ENCODE results near the gene CALHM2.
"Not testable (repeated sequence)": the region's sequence is repeated elsewhere in the genome, so short reads cannot be mapped to it uniquely, and the experiment has no call there.

Gene CALHM2

DNA sequence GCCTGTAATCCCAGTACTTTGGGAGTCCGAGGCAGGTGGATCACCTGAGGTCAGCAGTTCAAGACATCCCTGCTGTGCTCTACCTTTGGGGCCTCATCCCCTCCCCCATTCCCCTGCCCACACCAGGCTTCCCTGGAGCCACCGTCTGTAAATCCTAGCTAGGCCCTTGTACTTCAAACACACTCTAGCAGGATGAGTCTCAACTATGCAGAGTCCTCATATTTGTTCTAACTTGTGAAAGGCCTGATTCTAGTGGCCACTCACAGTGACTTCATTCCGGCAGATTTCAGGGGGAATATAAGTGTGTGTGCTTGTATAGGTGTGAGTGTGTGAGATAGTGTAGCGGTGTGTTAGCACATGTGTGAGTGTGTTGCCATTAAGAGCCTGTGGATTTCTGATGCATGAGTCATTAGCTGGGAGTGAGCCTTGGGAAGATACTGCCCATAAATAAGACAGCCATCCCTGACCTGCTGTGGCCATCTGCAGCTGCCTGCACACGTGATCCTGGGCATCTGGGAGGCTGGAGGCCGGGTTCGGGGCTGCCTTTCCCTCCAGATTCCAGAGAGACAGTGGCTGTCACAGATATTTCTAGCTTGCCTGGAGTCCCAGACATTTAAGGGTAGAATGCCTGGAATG, 39.7 kb upstream of the CALHM2 start:
- TF ChIP-seq, protein P1, sequence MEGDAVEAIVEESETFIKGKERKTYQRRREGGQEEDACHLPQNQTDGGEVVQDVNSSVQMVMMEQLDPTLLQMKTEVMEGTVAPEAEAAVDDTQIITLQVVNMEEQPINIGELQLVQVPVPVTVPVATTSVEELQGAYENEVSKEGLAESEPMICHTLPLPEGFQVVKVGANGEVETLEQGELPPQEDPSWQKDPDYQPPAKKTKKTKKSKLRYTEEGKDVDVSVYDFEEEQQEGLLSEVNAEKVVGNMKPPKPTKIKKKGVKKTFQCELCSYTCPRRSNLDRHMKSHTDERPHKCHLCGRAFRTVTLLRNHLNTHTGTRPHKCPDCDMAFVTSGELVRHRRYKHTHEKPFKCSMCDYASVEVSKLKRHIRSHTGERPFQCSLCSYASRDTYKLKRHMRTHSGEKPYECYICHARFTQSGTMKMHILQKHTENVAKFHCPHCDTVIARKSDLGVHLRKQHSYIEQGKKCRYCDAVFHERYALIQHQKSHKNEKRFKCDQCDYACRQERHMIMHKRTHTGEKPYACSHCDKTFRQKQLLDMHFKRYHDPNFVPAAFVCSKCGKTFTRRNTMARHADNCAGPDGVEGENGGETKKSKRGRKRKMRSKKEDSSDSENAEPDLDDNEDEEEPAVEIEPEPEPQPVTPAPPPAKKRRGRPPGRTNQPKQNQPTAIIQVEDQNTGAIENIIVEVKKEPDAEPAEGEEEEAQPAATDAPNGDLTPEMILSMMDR (IDR thresholded peaks at IDR 0.05; ENCODE audit: low read depth, low read length): no peak
- Histone ChIP-seq H3K27me3 (peaks cover 8% of the 10 kb centered on the region), H3K36me3 (no peaks in the 10 kb centered on the region), H3K9me3 (no peaks in the 10 kb centered on the region), H3K4me1 (peaks cover 15% of the 10 kb centered on the region), H3K4me3 (ENCODE audit: low read depth, low read length) (no peak overlapping the region)
- DNase-seq: peak; percentile 73

DNA sequence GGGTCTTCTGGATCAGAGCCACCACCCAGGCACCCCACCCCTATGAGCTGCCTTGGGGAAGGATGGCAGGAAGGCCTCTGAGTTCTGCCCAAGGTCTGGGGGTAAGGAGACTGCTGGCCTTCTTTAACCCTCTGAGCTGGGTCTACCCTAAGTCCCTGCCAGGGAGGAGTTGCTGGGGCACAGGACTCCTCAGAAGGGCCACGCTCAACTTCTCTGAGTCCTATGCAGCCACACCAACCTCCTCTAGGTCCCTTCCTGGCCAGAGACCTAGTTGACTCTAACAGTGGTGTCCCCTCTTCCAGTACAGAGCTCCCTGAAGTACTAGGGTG, 38.8 kb upstream of the CALHM2 start:
- no peaks in the 10 kb centered on the region for H3K36me3 ChIP-seq
- peaks cover 15% of the 10 kb centered on the region for H3K4me1 ChIP-seq
- H3K27me3 ChIP-seq: peaks cover 8% of the 10 kb centered on the region
- no peaks in the 10 kb centered on the region for H3K9me3 ChIP-seq
- no peak for DNase-seq
- TF ChIP-seq, protein P1 (IDR thresholded peaks at IDR 0.05; ENCODE audit: low read depth, low read length): no peak
- no peak overlapping the region for H3K4me3 ChIP-seq (ENCODE audit: low read depth, low read length)

DNA sequence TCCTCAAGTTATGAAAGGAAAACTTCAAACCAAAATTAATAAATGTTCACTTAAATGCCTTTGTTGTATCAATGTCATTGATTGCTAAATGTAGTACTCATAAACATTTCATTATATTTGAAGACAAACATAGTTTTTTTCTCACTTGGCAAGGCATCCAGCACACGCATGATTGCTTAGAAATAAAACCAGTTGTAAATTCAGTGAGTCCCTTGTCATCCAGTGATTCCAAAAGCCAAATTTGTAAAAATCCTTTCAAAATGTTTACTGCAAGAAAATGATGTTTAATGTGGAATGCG, 35.2 kb upstream of the CALHM2 start:
- no peak overlapping the region for H3K4me3 ChIP-seq (ENCODE audit: low read depth, low read length)
- H3K27me3 ChIP-seq: no peaks in the 10 kb centered on the region
- no peak for DNase-seq
- H3K36me3 ChIP-seq: no peaks in the 10 kb centered on the region
- peaks cover 5% of the 10 kb centered on the region for H3K4me1 ChIP-seq
- no peaks in the 10 kb centered on the region for H3K9me3 ChIP-seq
- TF ChIP-seq, protein P1 (IDR thresholded peaks at IDR 0.05; ENCODE audit: low read depth, low read length): no peak

DNA sequence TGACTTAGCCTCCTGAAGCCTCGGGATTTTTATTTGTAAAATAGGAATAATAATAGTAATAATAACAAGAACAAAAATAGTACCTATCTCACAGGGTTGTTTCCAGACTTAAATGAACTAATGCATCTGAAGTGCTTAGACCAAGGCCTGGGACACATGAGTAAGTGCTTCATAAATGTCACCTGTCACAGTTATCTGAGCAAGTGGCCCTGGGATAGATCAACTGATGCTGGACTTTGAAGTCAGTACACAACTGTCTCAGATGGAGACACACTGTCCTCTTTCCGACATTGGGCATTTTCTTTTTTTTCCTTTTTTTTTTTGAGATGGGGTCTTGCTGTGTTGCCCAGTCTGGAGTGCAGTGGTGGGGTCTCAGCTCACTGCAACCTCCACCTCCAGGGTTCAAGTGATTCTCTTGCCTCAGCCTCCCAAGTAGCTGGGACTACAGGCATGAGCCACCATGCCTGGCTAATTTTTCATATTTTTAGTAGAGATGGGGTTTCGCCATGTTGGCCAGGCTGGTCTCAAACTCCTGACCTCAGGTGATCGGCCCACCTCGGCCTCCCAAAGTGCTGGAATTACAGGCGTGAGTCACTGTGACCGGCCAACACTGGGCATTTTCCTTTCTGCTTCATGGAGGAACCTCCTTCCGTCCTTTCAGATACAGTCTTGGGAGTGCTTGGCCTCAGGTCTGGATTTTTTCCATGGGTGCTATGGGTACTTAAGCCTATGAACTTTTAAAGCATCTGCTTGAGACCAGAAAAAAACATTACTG, 34.7 kb upstream of the CALHM2 start:
- not testable (repeated sequence) for H3K36me3 ChIP-seq; H3K4me3 ChIP-seq (ENCODE audit: low read depth, low read length); H3K27me3 ChIP-seq; DNase-seq; H3K4me1 ChIP-seq; H3K9me3 ChIP-seq

DNA sequence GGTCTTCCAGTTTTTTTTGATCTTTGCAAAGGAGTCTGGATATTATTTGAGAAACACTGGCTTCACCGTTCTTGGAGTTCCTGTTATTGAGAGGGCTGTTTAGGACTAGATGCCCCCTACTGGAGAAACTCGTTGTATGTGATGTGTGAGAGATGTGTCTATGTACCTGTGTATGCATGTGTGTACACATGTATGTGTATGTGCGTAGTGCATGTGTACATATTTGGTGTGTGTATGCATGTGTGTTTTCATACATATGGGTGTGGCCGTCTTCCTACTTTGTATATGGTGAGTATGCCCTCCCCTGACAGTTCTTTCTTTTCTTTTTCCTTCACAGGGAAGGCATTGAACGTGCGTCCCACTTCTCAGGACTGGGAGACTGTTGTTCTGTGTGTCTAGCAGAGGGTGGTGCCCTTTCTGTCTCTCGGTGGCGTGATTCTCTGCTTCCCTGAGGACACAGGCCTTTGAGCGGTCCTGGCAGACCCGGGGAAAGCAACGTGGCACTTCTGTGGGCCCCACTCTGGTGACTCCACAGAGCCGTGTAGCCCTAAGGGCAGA, 29.9 kb upstream of the CALHM2 start:
- Histone ChIP-seq H3K27me3 (no peaks in the 10 kb centered on the region), H3K36me3 (no peaks in the 10 kb centered on the region)
- DNase-seq: peak; percentile 64

DNA sequence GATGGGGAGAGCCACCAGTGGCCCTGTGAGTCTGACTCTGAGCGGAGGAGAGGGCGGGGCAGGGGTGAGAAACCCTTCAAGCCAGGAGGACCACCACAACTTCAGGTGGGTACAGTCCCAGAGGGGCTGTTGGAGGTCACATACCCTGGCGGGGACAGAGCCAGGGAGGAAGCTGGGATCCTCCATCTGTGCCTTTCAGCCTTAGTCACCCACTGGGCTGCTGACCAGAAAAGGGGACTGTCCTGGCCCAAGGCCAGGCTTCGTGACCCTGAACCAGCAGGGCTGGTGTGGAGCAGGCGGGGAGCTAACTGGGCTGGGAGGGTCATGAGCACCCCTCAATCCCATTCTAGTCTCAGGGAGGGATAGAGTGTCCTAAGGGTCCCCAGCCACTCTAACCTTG, 28.4 kb upstream of the CALHM2 start:
- Histone ChIP-seq H3K27me3 (no peaks in the 10 kb centered on the region), H3K36me3 (no peaks in the 10 kb centered on the region), H3K9me3 (no peaks in the 10 kb centered on the region), H3K4me3 (ENCODE audit: low read depth, low read length) (no peak overlapping the region), H3K4me1 (no peaks in the 10 kb centered on the region)
- no peak for DNase-seq
- TF ChIP-seq, protein P1 (IDR thresholded peaks at IDR 0.05; ENCODE audit: low read depth, low read length): no peak

More for the DNA sequence above, 29.9 kb upstream of the CALHM2 start:
- Histone ChIP-seq H3K4me1 (no peaks in the 10 kb centered on the region), H3K4me3 (ENCODE audit: low read depth, low read length) (no peak overlapping the region), H3K9me3 (no peaks in the 10 kb centered on the region)
- TF ChIP-seq, protein P1 (IDR thresholded peaks at IDR 0.05; ENCODE audit: low read depth, low read length): peak; percentile 79
